Measurements from ENCODE around the gene ACVRL1.

ACVRL1 gene

GRCh38 chr12:51890133-51890464 is 17.2 kb upstream of the ACVRL1 start:
- no peak overlapping the region for H3K9ac ChIP-seq (ENCODE audit: low read depth, low read length)
- H3K36me3 ChIP-seq (ENCODE audit: insufficient read depth, low read depth, low read length), result no peaks in the 10 kb centered on the region
- no peak overlapping the region for H3K27ac ChIP-seq (ENCODE audit: low read length)
- peaks cover 4% of the 10 kb centered on the region; the same call in 1 of the 2 replicates for H3K4me1 ChIP-seq (ENCODE audit: insufficient read depth, low read length)
- H3K9me3 ChIP-seq (ENCODE audit: insufficient read depth, low read depth, low read length), result no peaks in the 10 kb centered on the region
- no peak overlapping the region for H3K4me3 ChIP-seq (ENCODE audit: low read length)
- H3K27me3 ChIP-seq (ENCODE audit: insufficient read depth, low read length), result peaks cover 14% of the 10 kb centered on the region

GRCh38 chr12:51890511-51891171 is 16.7 kb upstream of the ACVRL1 start:
- H3K9me3 ChIP-seq (ENCODE audit: insufficient read depth, low read depth, low read length), result no peaks in the 10 kb centered on the region
- H3K36me3 ChIP-seq (ENCODE audit: insufficient read depth, low read depth, low read length), result no peaks in the 10 kb centered on the region
- H3K4me3 ChIP-seq (ENCODE audit: low read length), result no peak overlapping the region
- H3K27ac ChIP-seq (ENCODE audit: low read length), result no peak overlapping the region
- H3K4me1 ChIP-seq (ENCODE audit: insufficient read depth, low read length), result peaks cover 4% of the 10 kb centered on the region; the same call in 1 of the 2 replicates
- H3K27me3 ChIP-seq (ENCODE audit: insufficient read depth, low read length), result peaks cover 14% of the 10 kb centered on the region
- H3K9ac ChIP-seq (ENCODE audit: low read depth, low read length), result no peak overlapping the region

- no peaks in the 10 kb centered on the region for H3K36me3 ChIP-seq (ENCODE audit: insufficient read depth, low read depth, low read length)
- H3K27ac ChIP-seq (ENCODE audit: low read length), result no peak overlapping the region
- no peak overlapping the region for H3K4me3 ChIP-seq (ENCODE audit: low read length)
- H3K9me3 ChIP-seq (ENCODE audit: insufficient read depth, low read depth, low read length), result no peaks in the 10 kb centered on the region
- no peak overlapping the region for H3K9ac ChIP-seq (ENCODE audit: low read depth, low read length)
- peaks cover 14% of the 10 kb centered on the region for H3K27me3 ChIP-seq (ENCODE audit: insufficient read depth, low read length)
- no peaks in the 10 kb centered on the region for H3K4me1 ChIP-seq (ENCODE audit: insufficient read depth, low read length)
These were observed 15.5 kb upstream of the ACVRL1 start for GRCh38 chr12:51891843-51892242.

GRCh38 chr12:51893786-51894185 is 13.5 kb upstream of the ACVRL1 start:
- Histone ChIP-seq H3K9ac (ENCODE audit: low read depth, low read length) (no peak overlapping the region), H3K36me3 (ENCODE audit: insufficient read depth, low read depth, low read length) (no peaks in the 10 kb centered on the region), H3K27me3 (ENCODE audit: insufficient read depth, low read length) (0 out of 2 replicates have a peak, but pooled peaks cover 5% of the 10 kb centered on the region), H3K4me3 (ENCODE audit: low read length) (no peak overlapping the region), H3K27ac (ENCODE audit: low read length) (no peak overlapping the region), H3K4me1 (ENCODE audit: insufficient read depth, low read length) (no peaks in the 10 kb centered on the region), H3K9me3 (ENCODE audit: insufficient read depth, low read depth, low read length) (no peaks in the 10 kb centered on the region)

- H3K27me3 ChIP-seq (ENCODE audit: insufficient read depth, low read length), result no peaks in the 10 kb centered on the region
- no peak overlapping the region for H3K27ac ChIP-seq (ENCODE audit: low read length)
- H3K9ac ChIP-seq (ENCODE audit: low read depth, low read length), result no peak overlapping the region
- H3K36me3 ChIP-seq (ENCODE audit: insufficient read depth, low read depth, low read length), result no peaks in the 10 kb centered on the region
- H3K9me3 ChIP-seq (ENCODE audit: insufficient read depth, low read depth, low read length), result no peaks in the 10 kb centered on the region
- no peaks in the 10 kb centered on the region for H3K4me1 ChIP-seq (ENCODE audit: insufficient read depth, low read length)
- no peak overlapping the region for H3K4me3 ChIP-seq (ENCODE audit: low read length)
These were observed 11.7 kb upstream of the ACVRL1 start for GRCh38 chr12:51895378-51896135.

- no peaks in the 10 kb centered on the region for H3K36me3 ChIP-seq (ENCODE audit: insufficient read depth, low read depth, low read length)
These were observed 11.1 kb upstream of the ACVRL1 start for GRCh38 chr12:51896236-51896635.

GRCh38 chr12:51897181-51897580 is 10.1 kb upstream of the ACVRL1 start:
- Histone ChIP-seq H3K4me1 (ENCODE audit: insufficient read depth, low read length) (no peaks in the 10 kb centered on the region), H3K9me3 (ENCODE audit: insufficient read depth, low read depth, low read length) (no peaks in the 10 kb centered on the region), H3K27me3 (ENCODE audit: insufficient read depth, low read length) (no peaks in the 10 kb centered on the region), H3K9ac (ENCODE audit: low read depth, low read length) (no peak overlapping the region), H3K27ac (ENCODE audit: low read length) (no peak overlapping the region), H3K36me3 (ENCODE audit: insufficient read depth, low read depth, low read length) (no peaks in the 10 kb centered on the region), H3K4me3 (ENCODE audit: low read length) (no peak overlapping the region)

More at GRCh38 chr12:51896236-51896635, 11.1 kb upstream of the ACVRL1 start:
- no peak overlapping the region for H3K27ac ChIP-seq (ENCODE audit: low read length)
- no peak overlapping the region for H3K9ac ChIP-seq (ENCODE audit: low read depth, low read length)
- H3K27me3 ChIP-seq (ENCODE audit: insufficient read depth, low read length), result no peaks in the 10 kb centered on the region
- no peaks in the 10 kb centered on the region for H3K4me1 ChIP-seq (ENCODE audit: insufficient read depth, low read length)
- H3K4me3 ChIP-seq (ENCODE audit: low read length), result no peak overlapping the region
- no peaks in the 10 kb centered on the region for H3K9me3 ChIP-seq (ENCODE audit: insufficient read depth, low read depth, low read length)

- no peaks in the 10 kb centered on the region for H3K4me1 ChIP-seq (ENCODE audit: insufficient read depth, low read length)
- H3K9ac ChIP-seq (ENCODE audit: low read depth, low read length), result no peak overlapping the region
- H3K9me3 ChIP-seq (ENCODE audit: insufficient read depth, low read depth, low read length), result no peaks in the 10 kb centered on the region
- H3K27me3 ChIP-seq (ENCODE audit: insufficient read depth, low read length), result no peaks in the 10 kb centered on the region
- no peak overlapping the region for H3K27ac ChIP-seq (ENCODE audit: low read length)
- H3K4me3 ChIP-seq (ENCODE audit: low read length), result no peak overlapping the region
- H3K36me3 ChIP-seq (ENCODE audit: insufficient read depth, low read depth, low read length), result no peaks in the 10 kb centered on the region
These were observed 8.8 kb upstream of the ACVRL1 start for GRCh38 chr12:51898506-51898905.

GRCh38 chr12:51898937-51899336 is 8.4 kb upstream of the ACVRL1 start:
- Histone ChIP-seq H3K9ac (ENCODE audit: low read depth, low read length) (no peak overlapping the region), H3K27ac (ENCODE audit: low read length) (no peak overlapping the region), H3K4me1 (ENCODE audit: insufficient read depth, low read length) (no peaks in the 10 kb centered on the region), H3K27me3 (ENCODE audit: insufficient read depth, low read length) (no peaks in the 10 kb centered on the region), H3K4me3 (ENCODE audit: low read length) (no peak overlapping the region), H3K36me3 (ENCODE audit: insufficient read depth, low read depth, low read length) (no peaks in the 10 kb centered on the region), H3K9me3 (ENCODE audit: insufficient read depth, low read depth, low read length) (no peaks in the 10 kb centered on the region)

GRCh38 chr12:51900323-51900889 is 6.9 kb upstream of the ACVRL1 start:
- Histone ChIP-seq H3K27ac (ENCODE audit: low read length) (no peak overlapping the region), H3K27me3 (ENCODE audit: insufficient read depth, low read length) (peaks cover 8% of the 10 kb centered on the region; the same call in 1 of the 2 replicates), H3K4me1 (ENCODE audit: insufficient read depth, low read length) (no peaks in the 10 kb centered on the region), H3K9ac (ENCODE audit: low read depth, low read length) (no peak overlapping the region), H3K4me3 (ENCODE audit: low read length) (no peak overlapping the region), H3K9me3 (ENCODE audit: insufficient read depth, low read depth, low read length) (no peaks in the 10 kb centered on the region), H3K36me3 (ENCODE audit: insufficient read depth, low read depth, low read length) (no peaks in the 10 kb centered on the region)

- Histone ChIP-seq H3K4me3 (ENCODE audit: low read length) (no peak overlapping the region), H3K9ac (ENCODE audit: low read depth, low read length) (no peak overlapping the region), H3K27ac (ENCODE audit: low read length) (no peak overlapping the region), H3K4me1 (ENCODE audit: insufficient read depth, low read length) (0 out of 2 replicates have a peak, but pooled peaks cover 1% of the 10 kb centered on the region), H3K36me3 (ENCODE audit: insufficient read depth, low read depth, low read length) (no peaks in the 10 kb centered on the region), H3K27me3 (ENCODE audit: insufficient read depth, low read length) (peaks cover 17% of the 10 kb centered on the region), H3K9me3 (ENCODE audit: insufficient read depth, low read depth, low read length) (no peaks in the 10 kb centered on the region)
These were observed 6.0 kb upstream of the ACVRL1 start for GRCh38 chr12:51901121-51901817.

Data from iPS-20b (cell line).